ENCODE data around the gene PLOD3.

- no peak for TF ChIP-seq CTCF (IDR thresholded peaks at IDR 0.05; ENCODE audit: low read depth, low read length)
- no peak for TF ChIP-seq EZH2phosphoT487 (IDR thresholded peaks at IDR 0.05; ENCODE audit: low read depth)
Observed at GRCh38 chr7:101211501-101211900, 5.9 kb downstream of the PLOD3 start.

All from OCI-LY3 (cell line).